NOMO-1 treated with dmso at 0.1 percent for 144 hours (cell line): Measurements from ENCODE around the gene GSX1.
"Not testable (repeated sequence)": the region's sequence is repeated elsewhere in the genome, so short reads cannot be mapped to it uniquely, and the experiment has no call there.

Source experiments
- DNase-seq: peaks from one replicate; lab custom pipeline; 2025; ENCODE audit not compliant: unreplicated experiment; lab: John Stamatoyannopoulos, UW

GSX1 gene

GRCh38 chr13:27792393-27793218 lies at the start of gene GSX1:
TSS of gene GSX1 (plus strand) at chr13:27792483. CDS start at chr13:27792691, 208 bp downstream.
- DNase-seq, result no peak

GRCh38 chr13:27744801-27745200 lies 47.5 kb upstream of the GSX1 start:
- DNase-seq, result no peak

GRCh38 chr13:27745301-27745700 lies 47.0 kb upstream of the GSX1 start:
- DNase-seq, result no peak

- not testable (repeated sequence) for DNase-seq
Measured at GRCh38 chr13:27748143-27748542, 44.1 kb upstream of the GSX1 start.

- no peak for DNase-seq
Measured at GRCh38 chr13:27751953-27752532, 40.2 kb upstream of the GSX1 start.

- no peak for DNase-seq
Measured at GRCh38 chr13:27765650-27766049, 26.6 kb upstream of the GSX1 start.

- DNase-seq, result no peak
Measured at GRCh38 chr13:27770809-27771208, 21.5 kb upstream of the GSX1 start.

GRCh38 chr13:27772651-27773425 lies 19.4 kb upstream of the GSX1 start:
- peak; percentile 42 for DNase-seq

GRCh38 chr13:27774169-27774568 lies 18.1 kb upstream of the GSX1 start:
- DNase-seq, result no peak

- DNase-seq, result peak; percentile 68
Measured at GRCh38 chr13:27774651-27775050, 17.6 kb upstream of the GSX1 start.

GRCh38 chr13:27775943-27776342 lies 16.3 kb upstream of the GSX1 start:
- no peak for DNase-seq

- DNase-seq, result no peak
Measured at GRCh38 chr13:27782151-27782550, 10.1 kb upstream of the GSX1 start.

- DNase-seq, result no peak
Measured at GRCh38 chr13:27783111-27783510, 9.2 kb upstream of the GSX1 start.

- no peak for DNase-seq
Measured at GRCh38 chr13:27788271-27788670, 4.0 kb upstream of the GSX1 start.

- DNase-seq, result peak; percentile 20
Measured at GRCh38 chr13:27789153-27789494, 3.2 kb upstream of the GSX1 start.

GRCh38 chr13:27789495-27790303 lies 2.6 kb upstream of the GSX1 start:
- no peak for DNase-seq

GRCh38 chr13:27790523-27790922 lies 1.8 kb upstream of the GSX1 start:
- DNase-seq, result no peak

- DNase-seq, result no peak
Measured at GRCh38 chr13:27791146-27791900, 960 bp upstream of the GSX1 start.

GRCh38 chr13:27791901-27792392 lies 336 bp upstream of the GSX1 start:
- DNase-seq, result no peak
